Skeletal muscle satellite cell (primary cell): ENCODE measurements around the gene PI3.

Experiments used
- H3K27me3 ChIP-seq: 2 replicates; pipeline ENCODE4 v1.7.0; 2013; ENCODE audit warnings: low read length; ENCODE audit not compliant: control insufficient read depth, insufficient read depth
- H3K36me3 ChIP-seq: 2 replicates; pipeline ENCODE4 v1.7.0; 2013; ENCODE audit warnings: mild to moderate bottlenecking, control low read depth, low read length; ENCODE audit not compliant: insufficient read depth
- H3K4me1 ChIP-seq: 2 replicates; pipeline ENCODE4 v1.7.0; 2013; ENCODE audit warnings: low read length; ENCODE audit not compliant: control insufficient read depth, insufficient read depth
- H3K4me2 ChIP-seq: 2 replicates; pipeline ENCODE4 v1.7.0; 2013; ENCODE audit warnings: mild to moderate bottlenecking, low read length
- H3K4me3 ChIP-seq: 2 replicates; pipeline ENCODE4 v1.7.0; 2013; ENCODE audit warnings: low read length
- H3K9ac ChIP-seq: 2 replicates; pipeline ENCODE4 v1.7.0; 2013; ENCODE audit warnings: mild to moderate bottlenecking, low read depth, low read length, moderate library complexity
- H3K9me3 ChIP-seq: replicated peaks from 2 replicates; pipeline ENCODE4 v1.7.0; 2013; ENCODE audit warnings: mild to moderate bottlenecking, control low read depth, low read length

Gene PI3

GRCh38 chr20:45189067-45189609 is 14.4 kb downstream of the PI3 start:
- H3K27me3 ChIP-seq: peaks cover 35% of the 10 kb centered on the region
- H3K4me3 ChIP-seq: no peak overlapping the region
- no peaks in the 10 kb centered on the region for H3K9me3 ChIP-seq
- no peak overlapping the region for H3K9ac ChIP-seq
- no peaks in the 10 kb centered on the region for H3K36me3 ChIP-seq
- H3K4me1 ChIP-seq: no peaks in the 10 kb centered on the region
- H3K4me2 ChIP-seq: no peak overlapping the region

GRCh38 chr20:45189861-45190260 is 15.2 kb downstream of the PI3 start:
- Histone ChIP-seq H3K4me3 (no peak overlapping the region), H3K9ac (no peak overlapping the region), H3K36me3 (no peaks in the 10 kb centered on the region), H3K4me2 (no peak overlapping the region), H3K27me3 (peaks cover 35% of the 10 kb centered on the region), H3K4me1 (no peaks in the 10 kb centered on the region), H3K9me3 (no peaks in the 10 kb centered on the region)

- Histone ChIP-seq H3K4me2 (no peak overlapping the region), H3K27me3 (peaks cover 27% of the 10 kb centered on the region), H3K4me3 (no peak overlapping the region), H3K9me3 (no peaks in the 10 kb centered on the region), H3K9ac (no peak overlapping the region), H3K4me1 (no peaks in the 10 kb centered on the region), H3K36me3 (no peaks in the 10 kb centered on the region)
Observed at GRCh38 chr20:45191926-45192325, 17.2 kb downstream of the PI3 start.

GRCh38 chr20:45193331-45193730 is 18.6 kb downstream of the PI3 start:
- no peak overlapping the region for H3K9ac ChIP-seq
- H3K4me3 ChIP-seq: no peak overlapping the region
- H3K4me2 ChIP-seq: no peak overlapping the region
- no peaks in the 10 kb centered on the region for H3K4me1 ChIP-seq
- peaks cover 18% of the 10 kb centered on the region for H3K27me3 ChIP-seq
- H3K9me3 ChIP-seq: no peaks in the 10 kb centered on the region
- no peaks in the 10 kb centered on the region for H3K36me3 ChIP-seq

GRCh38 chr20:45206725-45207124 is 32.0 kb downstream of the PI3 start, which contains the start of gene SEMG1:
SEMG1 (plus strand) TSS chr20:45207033; CDS start chr20:45207054, 21 bp downstream.
- no peak within 1 kb of the TSS for H3K4me3 ChIP-seq
- H3K9me3 ChIP-seq: no peaks in the 10 kb centered on the region
- H3K36me3 ChIP-seq: no peaks in the 10 kb centered on the region
- no peak within 1 kb of the TSS for H3K9ac ChIP-seq
- no peak within 1 kb of the TSS for H3K4me2 ChIP-seq
- peaks cover 13% of the 10 kb centered on the region for H3K27me3 ChIP-seq
- H3K4me1 ChIP-seq: no peaks in the 10 kb centered on the region

GRCh38 chr20:45209924-45210323 is 35.2 kb downstream of the PI3 start:
- Histone ChIP-seq H3K4me1 (no peaks in the 10 kb centered on the region), H3K4me2 (no peak overlapping the region), H3K36me3 (no peaks in the 10 kb centered on the region), H3K9me3 (no peaks in the 10 kb centered on the region), H3K9ac (no peak overlapping the region), H3K27me3 (peaks cover 15% of the 10 kb centered on the region), H3K4me3 (no peak overlapping the region)

GRCh38 chr20:45211569-45212474 is 37.1 kb downstream of the PI3 start:
- H3K4me3 ChIP-seq: no peak overlapping the region
- H3K4me2 ChIP-seq: no peak overlapping the region
- H3K4me1 ChIP-seq: no peaks in the 10 kb centered on the region
- peaks cover 12% of the 10 kb centered on the region for H3K27me3 ChIP-seq
- no peak overlapping the region for H3K9ac ChIP-seq
- no peaks in the 10 kb centered on the region for H3K9me3 ChIP-seq
- H3K36me3 ChIP-seq: no peaks in the 10 kb centered on the region

GRCh38 chr20:45212836-45213235 is 38.1 kb downstream of the PI3 start:
- H3K27me3 ChIP-seq: peaks cover 10% of the 10 kb centered on the region
- H3K9ac ChIP-seq: no peak overlapping the region
- no peaks in the 10 kb centered on the region for H3K36me3 ChIP-seq
- no peaks in the 10 kb centered on the region for H3K4me1 ChIP-seq
- no peaks in the 10 kb centered on the region for H3K9me3 ChIP-seq
- H3K4me3 ChIP-seq: no peak overlapping the region
- H3K4me2 ChIP-seq: no peak overlapping the region

GRCh38 chr20:45218124-45218523 is 43.4 kb downstream of the PI3 start:
- Histone ChIP-seq H3K36me3 (no peaks in the 10 kb centered on the region), H3K9ac (no peak overlapping the region), H3K4me2 (no peak overlapping the region), H3K9me3 (no peaks in the 10 kb centered on the region), H3K4me1 (no peaks in the 10 kb centered on the region), H3K4me3 (no peak overlapping the region), H3K27me3 (peaks cover 14% of the 10 kb centered on the region)

GRCh38 chr20:45218636-45219035 is 43.9 kb downstream of the PI3 start:
- Histone ChIP-seq H3K9ac (no peak overlapping the region), H3K4me2 (no peak overlapping the region), H3K4me3 (no peak overlapping the region), H3K4me1 (no peaks in the 10 kb centered on the region), H3K36me3 (no peaks in the 10 kb centered on the region), H3K27me3 (peaks cover 14% of the 10 kb centered on the region), H3K9me3 (no peaks in the 10 kb centered on the region)

GRCh38 chr20:45221076-45221475 is 46.4 kb downstream of the PI3 start, which contains the start of gene SEMG2:
SEMG2 (plus strand) TSS chr20:45221373; CDS start chr20:45221390, 17 bp downstream.
- no peaks in the 10 kb centered on the region for H3K36me3 ChIP-seq
- no peak within 1 kb of the TSS for H3K4me2 ChIP-seq
- H3K4me1 ChIP-seq: no peaks in the 10 kb centered on the region
- H3K4me3 ChIP-seq: no peak within 1 kb of the TSS
- no peaks in the 10 kb centered on the region for H3K9me3 ChIP-seq
- peaks cover 22% of the 10 kb centered on the region for H3K27me3 ChIP-seq
- no peak within 1 kb of the TSS for H3K9ac ChIP-seq
